Activated CD4-positive, alpha-beta T cell treated with anti-CD3 and anti-CD28 coated beads, Interleukin-2, amount 50 U/mL, for 24 hours (primary cell): ENCODE measurements around the gene PAX5.
"Not testable (repeated sequence)": the region's sequence is repeated elsewhere in the genome, so short reads cannot be mapped to it uniquely, and the experiment has no call there.

ENCODE experiments used
- DNase-seq, 2 donors: peaks; one replicate each; pipeline ENCODE4 v3.0.0-alpha.2; 2020; ENCODE audit warnings: low read depth in 1 of 2, low spot score in 1 of 2

PAX5 gene

DNA sequence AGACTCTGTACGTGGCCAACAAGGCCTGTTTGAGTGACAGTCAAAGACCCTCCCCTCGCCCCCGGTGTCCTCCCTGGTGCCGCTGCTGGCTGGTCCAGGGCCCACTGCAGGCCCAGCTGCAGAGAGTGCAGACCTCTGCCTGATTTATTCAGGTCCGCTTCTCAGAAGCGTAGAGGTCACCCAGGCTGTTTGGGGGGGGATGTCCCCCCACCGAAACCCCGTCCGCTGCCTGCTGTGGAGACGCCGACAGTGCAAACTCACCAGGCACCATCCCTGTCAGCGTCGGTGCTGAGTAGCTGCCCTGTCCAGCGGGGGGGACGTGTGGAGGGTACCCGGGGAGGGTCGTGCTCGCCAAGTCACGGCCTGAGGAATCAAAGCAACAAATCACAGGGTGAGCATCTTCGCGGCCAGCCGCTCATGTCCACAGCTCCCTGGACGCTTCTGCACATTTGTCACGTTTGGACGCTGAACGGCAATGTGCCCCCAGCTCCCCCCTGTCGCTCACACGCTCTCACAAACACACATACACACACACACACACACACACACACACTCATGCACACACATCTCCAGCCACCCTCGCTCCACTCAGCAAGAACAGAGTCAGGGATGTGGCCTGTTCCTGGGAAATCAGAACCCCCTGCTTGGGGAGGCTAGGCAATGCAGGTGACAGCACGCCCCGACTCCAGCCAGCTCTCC, 152.2 kb downstream of the PAX5 start:
- DNase-seq, result no peak

DNA sequence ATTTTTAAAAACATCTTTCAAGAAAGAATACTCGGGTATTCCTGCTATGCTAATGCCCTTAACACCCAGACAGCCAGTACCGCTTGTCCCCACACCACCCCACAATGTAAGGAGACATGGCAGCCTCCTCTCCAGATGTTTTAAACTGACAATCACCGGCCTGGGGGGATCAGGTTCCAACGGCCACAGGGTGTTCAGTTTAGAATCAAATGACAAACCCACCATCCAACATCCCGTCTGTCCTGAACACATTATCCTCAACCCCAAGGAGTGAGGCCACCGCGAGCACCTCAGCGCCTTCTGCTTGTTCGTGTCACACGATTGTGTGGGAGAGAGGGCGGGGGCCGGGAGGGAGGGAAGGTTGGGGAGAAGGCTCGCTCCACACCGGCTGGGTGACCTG, 152.8 kb downstream of the PAX5 start:
- no peak for DNase-seq

DNA sequence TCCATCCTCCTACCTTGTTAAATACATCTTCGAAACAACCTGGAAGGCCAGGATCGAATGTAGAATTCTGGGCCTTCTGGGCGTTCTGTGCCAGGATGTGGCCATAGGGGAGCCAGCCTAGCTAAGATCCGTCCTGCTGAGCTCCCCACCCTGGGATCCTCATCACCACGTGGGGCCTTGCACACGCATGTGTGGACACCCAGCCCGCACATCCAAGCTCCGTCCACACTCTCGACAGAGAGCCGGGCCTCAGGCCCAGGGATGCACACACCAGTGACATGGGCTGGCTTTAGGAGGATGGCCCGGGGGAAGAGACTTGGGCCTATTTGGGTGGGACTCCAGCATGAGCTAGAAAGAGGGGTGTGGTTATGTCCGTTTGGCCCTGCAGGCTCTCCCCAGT, 154.0 kb downstream of the PAX5 start:
- no peak for DNase-seq

DNA sequence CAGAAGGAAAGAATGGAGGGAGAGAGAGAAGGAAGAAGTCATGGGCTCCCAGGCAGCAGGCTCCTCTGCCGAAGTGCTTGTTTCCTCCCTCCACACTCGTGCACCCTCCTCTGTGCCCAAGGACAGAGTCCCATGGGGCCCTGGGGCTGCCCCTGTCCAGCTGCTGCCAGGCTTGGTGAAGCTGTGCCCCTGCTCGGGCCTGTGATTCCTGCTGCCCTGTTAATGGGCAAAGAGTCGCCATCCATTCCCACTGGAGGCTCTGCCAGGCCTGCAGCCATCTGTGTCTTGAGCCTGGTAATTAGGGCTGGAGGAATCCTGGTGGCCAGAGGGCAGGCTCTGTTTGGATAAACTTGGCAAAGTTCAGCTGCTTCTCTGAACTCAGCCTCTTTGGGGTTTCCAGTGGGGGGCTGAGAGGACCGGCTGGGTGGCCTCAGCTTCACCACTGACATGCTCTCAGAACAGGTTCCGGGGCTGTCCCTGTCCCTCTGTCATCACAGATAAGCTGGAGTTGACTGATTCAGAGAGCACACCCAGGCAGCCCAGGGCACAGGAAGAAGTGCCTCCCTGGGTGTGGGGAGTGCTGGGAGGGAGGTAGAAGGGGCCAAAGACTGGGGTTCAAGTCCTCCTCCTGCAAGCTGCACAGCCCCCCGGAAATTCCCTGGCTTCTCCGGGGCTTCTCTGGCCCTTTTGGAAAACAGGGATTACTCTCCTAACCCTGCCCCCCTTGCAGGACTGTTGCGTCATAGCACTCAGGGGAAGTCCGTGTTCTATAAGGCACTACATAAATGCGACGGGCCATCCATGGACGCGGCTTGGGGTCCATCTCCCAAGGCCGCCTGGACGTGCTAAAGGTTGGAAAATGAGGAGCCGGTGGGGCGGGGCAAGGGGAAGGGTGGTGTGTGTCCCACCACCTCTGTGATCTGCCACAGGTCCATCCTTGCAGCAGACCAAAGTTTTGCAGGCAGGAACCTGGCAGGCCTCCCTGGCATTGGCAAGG, 154.8 kb downstream of the PAX5 start:
- no peak for DNase-seq

DNA sequence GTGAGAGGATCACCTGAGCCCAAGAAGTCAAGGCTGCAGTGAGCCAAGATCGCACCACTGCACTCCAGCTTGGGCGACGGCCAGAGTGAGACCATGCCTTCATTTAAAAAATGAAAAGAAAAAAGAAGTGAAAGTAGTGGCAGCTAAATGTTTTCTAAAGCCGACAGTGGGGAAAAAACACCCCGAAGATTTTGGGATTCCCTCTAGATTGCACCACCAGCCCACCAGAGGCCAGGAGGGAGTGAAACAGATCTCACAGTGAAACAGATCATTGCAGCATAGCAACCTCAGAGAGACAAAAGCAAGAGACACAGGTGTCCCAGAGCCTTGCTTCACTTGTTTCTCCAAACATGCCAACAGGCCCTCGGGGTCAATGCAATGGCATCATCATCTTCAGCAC, 156.8 kb downstream of the PAX5 start:
- no peak for DNase-seq

DNA sequence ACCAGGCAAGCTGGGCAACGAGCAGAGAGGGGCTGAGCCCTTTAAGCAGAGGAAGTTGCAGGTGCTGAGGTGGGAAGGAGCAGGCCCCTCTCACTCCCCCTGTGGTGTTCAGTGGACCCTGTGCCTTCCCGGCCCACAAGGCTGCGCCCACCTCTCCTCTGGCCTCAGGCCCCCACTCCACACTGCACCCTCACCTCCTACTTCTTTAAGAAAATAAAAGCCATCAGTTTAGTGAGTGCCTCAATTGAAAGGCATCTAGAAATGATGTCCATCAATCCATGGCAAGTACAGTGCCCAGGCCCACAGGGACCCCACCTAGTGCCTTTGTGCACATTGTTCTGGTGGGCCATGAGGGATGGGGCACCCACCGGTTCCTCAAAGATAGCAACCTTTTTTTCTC, 158.0 kb downstream of the PAX5 start:
- DNase-seq, result no peak

DNA sequence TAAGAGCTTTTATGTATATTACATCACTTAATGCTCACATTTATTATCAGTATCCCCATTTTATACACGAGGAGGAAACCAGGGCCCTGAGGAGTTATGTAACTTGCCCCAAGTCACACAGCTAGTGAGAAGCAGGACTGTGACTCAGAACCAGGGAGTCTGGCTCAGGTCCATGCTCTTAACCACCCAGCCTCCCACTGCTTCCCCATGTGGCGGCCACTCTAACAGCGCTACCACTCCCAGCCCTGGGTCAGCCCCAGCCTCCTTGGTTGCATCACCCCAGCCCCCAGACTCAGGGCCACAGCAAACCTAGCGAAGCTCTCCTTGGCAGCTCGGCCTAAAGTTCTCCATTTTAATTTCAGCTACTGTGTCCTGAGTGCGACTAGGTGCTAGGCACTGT, 159.1 kb downstream of the PAX5 start:
- no peak for DNase-seq

DNA sequence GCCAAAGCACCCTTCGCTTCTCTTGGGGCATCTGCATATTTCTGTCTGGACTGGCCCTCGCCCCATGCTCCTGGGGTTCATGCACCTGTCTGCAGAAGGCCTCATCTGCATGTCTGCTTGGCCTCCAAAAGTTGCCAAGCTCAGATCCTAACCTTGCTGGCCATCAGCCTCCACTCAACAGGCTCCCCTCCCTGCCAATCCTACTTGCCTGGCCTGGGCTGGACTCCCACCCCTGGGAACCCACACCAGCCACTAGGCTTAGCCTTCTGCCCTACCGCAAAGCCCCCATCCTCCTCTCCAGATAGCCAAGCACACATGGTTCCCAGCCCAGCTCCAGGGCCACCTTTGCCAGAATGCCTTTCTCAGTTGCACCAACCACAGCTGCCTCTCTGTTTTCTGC, 159.8 kb downstream of the PAX5 start:
- DNase-seq, result no peak

DNA sequence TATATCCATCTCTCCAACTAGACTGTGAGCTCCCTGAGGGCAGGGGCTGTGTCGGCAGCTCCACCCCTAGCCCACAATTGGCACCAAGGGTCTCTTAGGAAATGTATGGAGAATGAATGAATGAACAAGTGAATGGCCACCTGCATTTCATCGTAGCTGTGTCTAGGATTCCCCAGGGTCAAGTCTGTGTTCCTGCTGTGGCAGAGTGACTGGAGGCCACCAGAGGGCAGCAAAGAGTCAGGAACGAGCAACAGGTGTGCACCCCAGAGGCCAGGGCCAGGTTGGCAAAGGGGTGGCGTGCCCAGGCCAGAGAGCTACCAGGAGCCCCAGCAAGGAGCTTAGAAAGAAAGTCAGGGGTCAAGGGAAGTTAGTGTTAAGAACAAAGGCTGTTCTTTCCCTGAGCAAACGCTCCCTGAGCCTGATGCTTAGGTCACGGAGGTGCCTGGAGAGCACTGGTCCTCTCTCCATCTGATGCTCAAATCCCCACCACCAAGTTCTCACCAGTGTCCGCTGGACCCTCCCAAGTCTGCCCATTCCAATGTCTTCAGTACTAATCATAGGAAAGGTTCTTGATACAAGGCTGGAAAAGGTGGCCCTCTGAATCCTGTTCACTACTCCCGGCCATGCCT, 160.7 kb downstream of the PAX5 start:
- DNase-seq, result peak; percentile 63 to 64

DNA sequence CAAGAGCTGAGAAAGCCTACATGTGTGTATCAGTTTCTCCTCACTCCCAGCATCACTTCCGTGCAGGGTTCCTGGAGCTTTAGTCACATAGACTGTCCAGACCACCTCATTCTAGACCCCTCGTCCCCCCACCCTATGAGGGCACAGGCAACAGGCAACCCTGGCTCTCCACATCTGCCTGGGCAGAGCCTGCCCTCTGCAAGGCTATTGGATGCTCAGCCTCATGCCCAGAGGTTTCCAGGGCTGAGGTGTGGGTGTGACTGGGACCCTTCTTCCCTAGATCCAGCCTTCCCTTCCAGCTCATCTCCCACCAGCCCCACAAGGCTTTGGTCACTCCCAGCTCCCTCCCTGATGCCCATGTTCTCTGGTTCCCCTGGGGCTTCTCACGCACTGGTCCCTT, 161.4 kb downstream of the PAX5 start:
- DNase-seq, result no peak

DNA sequence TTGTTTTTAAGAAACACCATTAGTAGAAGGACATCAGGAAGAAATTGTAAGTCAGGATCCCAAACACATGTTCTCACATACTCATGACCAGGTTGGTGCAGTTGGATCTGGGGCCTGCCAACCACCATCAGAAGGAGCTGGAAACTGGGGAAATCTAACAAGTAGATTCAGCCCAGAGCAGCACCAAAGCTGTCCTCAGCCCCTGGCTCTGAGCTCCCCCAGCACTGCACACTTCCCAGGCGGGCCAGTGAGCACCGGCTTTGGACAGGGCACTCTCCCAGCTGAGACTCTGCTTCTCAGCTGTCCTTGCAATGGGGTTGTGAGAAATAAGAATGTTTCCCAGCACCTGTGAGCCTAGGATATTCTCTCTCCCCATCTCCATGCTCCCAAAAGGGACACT, 162.5 kb downstream of the PAX5 start:
- no peak for DNase-seq

DNA sequence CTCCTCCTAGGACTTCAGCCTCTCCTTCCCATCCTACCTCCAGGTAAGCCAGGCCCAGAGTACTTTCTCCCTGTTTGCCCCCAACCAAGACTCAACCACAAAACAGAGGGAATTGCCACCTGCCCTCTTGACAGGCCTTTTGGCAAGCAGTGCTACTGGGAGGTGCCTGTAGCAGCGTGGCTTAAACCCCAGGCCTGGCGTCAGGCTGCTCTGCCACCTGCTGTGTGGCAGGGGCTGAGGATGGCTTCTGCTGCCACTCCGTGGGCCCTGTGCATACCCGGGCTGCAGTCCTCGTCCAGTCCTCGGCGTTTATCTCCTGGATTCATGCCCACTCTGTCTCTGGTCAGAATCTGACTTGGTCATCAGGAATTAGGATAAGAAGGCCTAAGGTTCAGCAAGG, 163.1 kb downstream of the PAX5 start:
- no peak for DNase-seq

DNA sequence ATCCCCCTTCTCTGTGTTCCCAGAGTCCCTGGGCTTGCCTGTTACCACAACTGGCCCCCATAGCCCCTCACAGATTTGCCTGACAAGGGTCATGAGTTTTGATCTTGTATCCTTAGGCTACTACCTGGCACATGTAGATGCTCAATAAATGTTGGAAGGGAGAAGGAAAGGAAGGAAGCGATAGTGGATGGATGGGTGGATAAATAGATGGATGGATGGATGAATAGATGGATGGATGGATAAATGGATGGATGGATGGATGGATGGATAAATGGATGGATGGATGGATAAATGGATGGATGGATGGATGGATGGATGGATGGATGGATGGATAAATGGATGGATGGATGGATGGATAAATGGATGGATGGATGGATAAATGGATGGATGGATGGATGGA, 164.5 kb downstream of the PAX5 start:
- DNase-seq, result not testable (repeated sequence)

DNA sequence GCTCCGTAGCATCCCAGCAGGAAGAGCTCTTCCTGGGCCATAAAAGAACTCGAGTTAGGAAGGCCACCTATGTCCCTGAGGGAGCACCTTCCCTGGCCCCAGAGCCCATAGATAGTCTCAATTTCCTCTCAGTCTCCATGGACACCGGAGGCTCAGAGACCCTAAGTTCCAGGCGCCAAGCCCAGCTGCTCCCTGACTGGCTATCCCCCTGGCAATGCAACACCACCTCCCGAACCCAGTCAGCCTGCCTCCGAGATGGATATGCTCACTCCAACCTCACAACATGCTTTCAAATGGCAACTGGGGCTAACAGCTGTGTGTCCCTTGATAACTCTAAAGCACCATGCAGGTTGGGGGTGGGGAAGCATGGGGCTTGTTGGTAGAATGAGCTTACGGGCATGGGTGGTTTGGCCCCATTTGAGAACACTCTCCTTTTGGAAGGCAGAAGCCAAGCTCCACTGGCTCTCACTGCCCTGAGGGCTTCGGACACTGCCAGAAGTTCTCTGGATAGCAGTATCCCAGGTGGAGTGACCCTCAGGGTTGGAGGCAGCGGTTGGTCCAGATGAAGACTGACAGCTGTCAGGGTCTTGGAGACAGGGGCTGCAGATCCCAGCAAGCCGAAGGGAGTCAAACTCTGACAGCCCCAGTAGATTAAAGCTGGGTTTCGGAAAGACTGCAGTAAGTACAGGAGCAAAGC, 165.3 kb downstream of the PAX5 start:
- DNase-seq, result no peak

DNA sequence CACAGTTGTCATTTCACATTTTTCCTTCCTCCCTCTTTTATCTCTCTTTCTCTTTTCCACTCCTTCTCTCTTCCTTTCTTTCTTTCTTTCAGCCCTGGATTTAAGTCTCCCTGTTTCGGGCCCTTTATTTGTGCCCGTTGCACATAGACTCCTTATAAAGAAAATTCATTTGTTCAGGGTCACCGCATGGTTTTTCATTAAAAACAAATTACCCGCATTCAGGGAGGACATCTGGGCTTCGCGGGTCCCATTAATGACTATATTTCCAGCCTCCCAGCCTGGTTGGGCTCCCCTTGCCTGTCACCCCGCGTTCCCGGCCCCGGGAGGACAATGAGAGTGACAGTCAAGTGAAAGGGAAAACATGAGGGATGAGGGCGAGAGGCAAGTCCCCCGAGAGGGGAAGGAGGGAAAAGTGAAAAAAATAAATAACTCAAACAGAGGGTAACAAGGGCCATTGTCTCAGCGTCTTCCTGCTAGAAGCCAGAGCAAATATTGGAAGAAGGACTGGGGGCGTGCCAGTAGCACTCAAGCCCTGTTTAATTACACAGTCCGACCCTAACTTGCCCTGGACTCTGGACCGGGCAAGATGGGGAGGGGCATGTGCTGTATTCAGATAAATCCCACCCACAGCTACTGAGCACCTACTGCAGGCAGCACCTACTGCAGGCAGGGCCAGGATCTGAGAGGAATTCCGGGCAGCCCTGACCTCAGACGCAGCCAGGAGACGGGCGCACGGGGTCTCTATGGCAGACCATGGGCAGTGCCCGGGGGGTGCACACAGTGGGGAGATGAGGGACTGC, 166.2 kb downstream of the PAX5 start:
- DNase-seq, result no peak

DNA sequence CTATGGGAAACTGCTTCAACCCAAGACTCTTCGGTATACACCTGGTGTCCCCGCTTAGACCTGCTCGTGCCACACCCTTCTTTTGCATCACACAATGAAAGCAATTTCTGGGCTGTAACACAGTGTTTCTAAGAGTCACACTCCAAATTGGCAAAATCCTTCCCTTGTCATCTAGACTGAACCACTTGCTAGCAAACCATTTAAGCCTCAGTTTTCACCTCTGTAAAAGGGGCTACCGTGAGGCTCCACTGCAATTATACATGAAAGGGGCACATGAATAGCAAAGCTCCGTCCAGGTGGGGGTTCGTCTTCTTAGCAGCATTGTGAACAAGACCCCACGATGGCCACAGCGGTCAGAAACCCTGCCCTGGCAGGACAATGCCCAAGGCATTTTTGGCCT, 166.8 kb downstream of the PAX5 start:
- no peak for DNase-seq

DNA sequence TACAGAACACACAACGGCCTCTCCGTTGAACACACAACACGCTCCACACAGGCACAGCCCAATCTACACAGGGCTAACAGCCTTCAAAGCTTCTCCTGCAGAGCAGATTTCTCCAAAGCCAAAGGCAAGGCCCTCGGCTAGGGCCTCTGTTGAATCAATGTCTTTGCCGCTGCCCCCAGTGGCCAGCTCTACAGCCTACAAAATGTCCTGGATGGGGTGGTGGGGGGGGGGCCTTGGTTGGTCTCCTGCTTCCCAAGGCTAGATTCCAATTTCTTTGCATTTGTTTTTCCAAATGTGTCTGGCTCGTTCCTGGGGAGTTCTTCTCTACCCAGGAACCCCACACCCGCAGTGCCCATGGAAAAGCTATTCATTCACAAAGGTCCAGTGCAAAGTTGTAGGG, 167.2 kb downstream of the PAX5 start:
- no peak for DNase-seq

DNA sequence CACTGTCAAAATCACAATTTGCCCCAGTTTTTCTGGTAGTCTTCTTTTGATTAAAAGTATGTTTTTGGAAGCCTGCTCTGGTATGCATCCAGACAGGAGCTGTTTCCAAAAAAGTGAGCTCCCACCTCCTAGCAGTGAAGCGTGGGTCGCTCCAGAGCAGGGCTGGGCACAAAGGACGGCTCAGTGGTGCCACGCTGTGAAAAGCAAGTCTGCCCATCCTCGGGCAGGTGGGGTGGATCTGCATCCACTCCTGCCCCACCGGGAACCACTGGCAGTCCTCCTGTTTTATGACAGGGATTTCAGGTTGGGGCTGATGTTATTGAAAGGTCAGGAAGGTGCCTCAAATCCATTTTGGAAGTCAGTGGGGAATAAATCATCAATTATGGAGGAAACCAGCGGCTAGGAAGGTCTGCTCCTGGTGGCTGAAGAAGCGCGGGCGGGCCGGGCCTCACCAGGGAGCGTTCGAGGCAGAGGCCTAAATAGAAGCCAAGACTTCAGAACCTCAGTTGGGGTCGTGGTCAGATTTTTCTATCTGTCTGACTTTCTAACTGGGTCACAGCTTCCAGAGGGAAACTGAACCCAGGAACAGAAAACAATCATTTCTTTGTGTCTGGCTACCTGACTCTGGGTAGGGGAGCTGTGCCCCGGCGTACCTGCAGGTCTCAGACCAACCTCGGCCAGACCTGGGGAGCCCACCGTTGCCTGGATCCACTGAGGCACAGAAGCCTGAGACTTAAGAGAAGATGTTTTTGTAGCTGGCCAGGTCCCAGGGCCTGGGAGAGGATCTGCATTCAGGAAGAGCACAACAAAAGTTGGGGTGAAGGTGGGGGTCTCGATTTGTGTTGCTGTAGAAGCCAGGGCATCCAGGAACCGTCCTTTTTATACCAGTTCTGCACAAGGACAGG, 168.1 kb downstream of the PAX5 start:
- no peak for DNase-seq
